Stimulated activated CD4-positive, alpha-beta T cell treated with anti-CD3 and anti-CD28 coated beads, TNF-alpha, amount 100 ng/mL, for 48 hours (primary cell): ENCODE data around the gene HELT.
"Not testable (repeated sequence)": the region's sequence is repeated elsewhere in the genome, so short reads cannot be mapped to it uniquely, and the experiment has no call there.

Source experiments
- DNase-seq, 3 donors: peaks; one replicate each; pipeline ENCODE4 v3.0.0-alpha.2; 2020; ENCODE audit warnings: low read depth in 3 of 3

Gene HELT, protein sequence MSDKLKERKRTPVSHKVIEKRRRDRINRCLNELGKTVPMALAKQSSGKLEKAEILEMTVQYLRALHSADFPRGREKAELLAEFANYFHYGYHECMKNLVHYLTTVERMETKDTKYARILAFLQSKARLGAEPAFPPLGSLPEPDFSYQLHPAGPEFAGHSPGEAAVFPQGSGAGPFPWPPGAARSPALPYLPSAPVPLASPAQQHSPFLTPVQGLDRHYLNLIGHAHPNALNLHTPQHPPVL

DNA sequence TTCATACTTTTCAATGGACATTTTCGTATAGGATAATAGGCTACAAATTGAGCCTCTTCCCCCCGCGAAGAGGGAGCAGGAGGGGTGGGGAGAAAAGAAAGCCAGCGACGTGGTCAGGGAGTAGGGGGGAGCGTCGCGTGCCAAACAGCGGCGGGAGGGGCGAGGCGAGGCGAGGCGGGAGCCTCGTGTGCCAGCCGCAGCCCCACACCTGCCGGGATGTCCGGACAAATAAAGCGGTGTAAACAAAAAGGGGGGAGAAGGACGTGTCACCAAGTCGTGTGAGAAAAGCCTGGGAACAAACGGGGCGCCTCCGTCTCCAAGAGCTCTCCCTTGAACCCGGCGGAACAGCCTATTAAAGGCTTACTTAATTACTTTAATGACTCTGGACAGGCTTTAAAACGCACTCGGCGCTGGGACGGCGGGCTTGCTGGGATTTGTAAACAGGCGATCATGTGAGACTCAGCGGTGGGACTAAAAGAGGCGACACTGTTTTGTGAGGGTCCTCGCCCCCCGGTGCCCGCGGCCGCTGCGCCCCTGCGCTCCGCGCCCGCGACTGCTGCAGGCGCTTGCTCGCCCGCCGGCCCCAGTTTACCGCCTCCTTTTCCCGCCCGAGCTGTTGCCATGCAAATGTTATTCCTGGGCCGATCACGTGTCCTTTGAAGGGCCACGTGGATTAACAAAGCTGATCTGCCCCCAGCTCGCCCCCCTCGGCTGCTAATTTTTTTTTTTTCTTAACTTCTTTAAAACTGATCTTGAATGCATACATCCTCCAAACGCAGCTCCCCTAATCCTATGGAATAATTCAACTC is at the start of gene HELT:
Gene HELT (plus strand): TSS at position 527 of the 809 bp plus-strand sequence. CDS start 439 bp downstream, outside the sequence.
- DNase-seq: no peak

DNA sequence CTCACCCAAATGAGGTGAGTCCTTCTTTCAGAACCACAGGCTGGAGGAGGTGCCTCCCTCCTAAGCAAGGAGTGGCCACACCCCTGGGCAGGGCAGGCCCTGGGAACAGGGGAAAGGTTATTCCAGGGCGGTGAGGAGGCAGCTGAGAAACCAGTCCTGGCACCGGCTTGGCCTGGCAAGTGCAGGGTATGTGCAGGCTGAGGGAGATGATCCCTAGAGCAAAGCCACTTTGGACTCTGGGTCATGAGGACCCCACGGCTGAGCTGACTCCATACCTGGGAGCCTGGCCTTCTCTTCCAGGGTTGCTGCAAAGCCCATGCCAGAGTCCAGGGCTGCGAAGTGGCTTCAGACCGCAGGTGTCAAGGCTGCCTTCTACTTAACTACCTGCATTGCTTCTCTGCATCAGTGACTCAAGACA is 49.5 kb upstream of the HELT start:
- DNase-seq: no peak

DNA sequence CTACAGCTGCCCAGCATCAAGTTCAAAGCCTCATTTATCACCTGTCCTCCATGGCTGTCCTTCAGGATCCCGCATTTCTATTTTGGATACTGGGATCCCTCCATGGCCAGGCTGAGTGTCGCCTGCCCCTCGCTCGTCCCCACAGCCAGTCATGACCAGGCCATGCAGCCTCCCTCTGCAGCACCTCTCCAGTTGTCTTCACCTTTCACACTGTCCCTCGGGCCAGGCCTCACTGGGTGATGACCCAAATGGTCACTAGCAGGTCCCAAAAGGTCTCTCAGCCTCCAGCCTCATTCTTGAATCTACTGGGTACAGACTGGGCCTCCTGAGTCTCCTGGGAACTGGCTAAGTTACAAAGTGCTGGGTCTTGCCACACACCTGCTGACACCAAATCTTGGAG is 48.7 kb upstream of the HELT start:
- no peak for DNase-seq

DNA sequence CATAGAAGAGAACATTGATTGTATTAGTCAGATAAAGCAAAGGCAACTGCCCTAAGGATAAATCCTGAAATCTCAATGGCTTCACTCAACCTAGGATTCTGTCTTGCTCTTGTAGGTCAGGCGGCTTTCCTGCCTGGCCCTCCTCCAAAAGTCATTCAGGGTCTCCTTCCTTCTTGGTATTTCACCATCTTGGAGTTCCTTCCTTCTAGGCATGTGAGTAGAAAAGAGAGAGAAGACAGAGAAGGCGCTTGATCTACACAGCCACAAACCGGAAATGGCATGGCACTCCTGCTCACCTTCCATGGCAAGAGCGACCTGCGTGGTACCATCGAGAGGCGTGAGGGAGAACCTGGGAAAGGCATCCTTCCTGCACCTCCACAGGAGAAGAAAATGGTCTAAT is 45.3 kb upstream of the HELT start:
- DNase-seq: no peak

DNA sequence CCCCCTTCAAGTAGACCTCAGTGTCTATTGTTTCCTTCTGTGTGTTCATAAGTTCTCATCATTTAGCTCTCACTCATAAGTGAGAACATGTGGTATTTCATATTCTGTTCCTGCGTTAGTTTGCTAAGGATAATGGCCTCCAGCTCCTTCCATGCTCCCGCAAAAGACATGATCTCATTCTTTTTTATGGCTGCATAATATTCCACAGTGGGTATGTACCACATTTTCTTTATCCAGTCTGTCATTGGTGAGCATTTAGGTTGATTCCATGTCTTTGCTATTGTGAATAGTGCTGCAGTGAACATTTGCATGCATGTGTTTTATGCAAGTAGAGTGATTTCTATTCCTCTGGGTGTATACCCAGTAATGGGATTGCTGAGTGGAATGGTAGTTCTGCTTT is 41.9 kb upstream of the HELT start:
- DNase-seq: not testable (repeated sequence)

DNA sequence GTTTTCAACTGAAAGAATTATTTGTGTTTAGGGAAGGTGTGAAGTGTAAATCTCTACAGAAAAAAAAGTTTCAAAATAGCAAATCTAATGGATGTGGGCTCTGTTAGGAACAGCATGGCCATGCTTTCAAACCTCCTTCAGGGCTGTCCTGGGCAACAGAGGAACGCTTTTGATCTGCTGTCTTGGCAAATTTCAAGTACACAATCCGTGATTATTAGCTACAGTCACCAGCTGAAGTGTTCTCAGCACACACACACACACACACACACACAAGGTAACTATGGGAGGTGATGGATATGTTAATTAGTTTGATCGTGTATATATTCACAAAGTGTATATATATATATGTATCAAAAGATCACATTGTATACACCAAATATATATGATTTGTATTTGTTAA is 40.5 kb upstream of the HELT start:
- DNase-seq: no peak

DNA sequence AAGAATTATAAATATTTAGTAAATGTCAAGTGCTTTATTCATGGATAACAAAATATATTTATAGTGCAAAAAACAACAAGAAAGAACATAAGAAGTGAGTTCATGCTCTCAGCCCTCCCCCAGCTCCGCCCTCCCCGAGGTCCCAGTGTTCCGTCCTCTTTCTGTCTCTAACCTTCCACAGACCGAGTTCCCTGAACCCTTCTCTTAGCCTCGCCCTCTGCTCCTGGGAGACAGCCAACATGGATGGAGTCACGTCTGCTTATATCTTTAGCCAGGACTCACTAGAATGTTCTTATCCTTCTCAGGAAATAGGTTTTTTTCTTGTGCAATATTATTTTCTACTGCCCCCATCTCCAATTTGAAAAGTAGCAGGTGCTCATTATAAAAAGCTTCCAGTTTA is 40.1 kb upstream of the HELT start:
- DNase-seq: no peak

DNA sequence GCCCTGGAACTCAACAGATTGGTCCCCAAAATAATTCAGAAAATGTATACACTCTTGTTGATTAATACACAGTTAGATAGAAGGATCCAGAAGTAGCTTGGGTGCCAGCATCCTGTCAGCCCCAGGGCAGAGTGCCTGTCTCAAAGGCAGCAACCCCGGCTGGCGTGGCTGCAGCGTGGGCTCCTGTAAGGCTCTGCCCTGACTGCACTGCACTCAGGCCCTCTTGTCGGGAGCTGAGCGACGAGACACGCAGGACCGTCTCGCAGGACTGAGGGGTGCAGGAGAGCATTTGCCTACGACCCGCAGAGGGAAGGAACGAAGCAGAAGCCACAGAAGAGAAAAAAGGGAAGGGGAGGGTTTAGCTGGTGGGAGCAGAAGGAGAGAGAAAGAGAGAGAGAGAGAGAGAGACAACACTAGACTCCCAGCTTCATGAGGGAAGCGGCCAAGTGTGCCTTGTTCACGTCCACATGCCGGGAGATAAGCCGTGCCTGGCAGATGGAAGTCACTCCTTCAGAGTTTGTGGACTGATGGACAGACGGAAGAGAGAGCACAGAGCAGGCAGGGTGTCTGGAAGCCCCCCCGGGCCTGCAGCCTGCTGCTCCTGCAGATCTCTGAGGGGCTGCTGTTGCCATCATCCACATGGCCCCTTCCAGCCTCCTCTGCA is 38.7 kb upstream of the HELT start:
- DNase-seq: no peak

DNA sequence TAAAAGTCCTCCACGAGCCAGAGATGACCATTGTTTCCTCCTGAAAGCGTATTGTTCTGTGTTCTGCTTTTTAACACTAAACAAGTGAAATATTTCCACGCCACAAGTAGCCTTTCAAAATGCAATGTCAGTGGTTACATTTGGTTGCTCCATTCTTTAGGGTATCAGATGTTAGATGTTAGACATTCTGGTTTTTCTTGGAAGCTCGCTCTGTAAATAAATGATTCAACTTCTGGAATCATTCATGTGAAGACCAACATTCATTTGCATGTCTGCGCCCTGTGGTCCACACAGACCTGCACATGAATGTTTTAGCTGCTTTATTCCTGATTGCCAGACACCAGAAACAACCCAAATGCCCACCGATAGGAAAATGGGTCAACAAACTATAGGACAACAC is 38.0 kb upstream of the HELT start:
- no peak for DNase-seq

DNA sequence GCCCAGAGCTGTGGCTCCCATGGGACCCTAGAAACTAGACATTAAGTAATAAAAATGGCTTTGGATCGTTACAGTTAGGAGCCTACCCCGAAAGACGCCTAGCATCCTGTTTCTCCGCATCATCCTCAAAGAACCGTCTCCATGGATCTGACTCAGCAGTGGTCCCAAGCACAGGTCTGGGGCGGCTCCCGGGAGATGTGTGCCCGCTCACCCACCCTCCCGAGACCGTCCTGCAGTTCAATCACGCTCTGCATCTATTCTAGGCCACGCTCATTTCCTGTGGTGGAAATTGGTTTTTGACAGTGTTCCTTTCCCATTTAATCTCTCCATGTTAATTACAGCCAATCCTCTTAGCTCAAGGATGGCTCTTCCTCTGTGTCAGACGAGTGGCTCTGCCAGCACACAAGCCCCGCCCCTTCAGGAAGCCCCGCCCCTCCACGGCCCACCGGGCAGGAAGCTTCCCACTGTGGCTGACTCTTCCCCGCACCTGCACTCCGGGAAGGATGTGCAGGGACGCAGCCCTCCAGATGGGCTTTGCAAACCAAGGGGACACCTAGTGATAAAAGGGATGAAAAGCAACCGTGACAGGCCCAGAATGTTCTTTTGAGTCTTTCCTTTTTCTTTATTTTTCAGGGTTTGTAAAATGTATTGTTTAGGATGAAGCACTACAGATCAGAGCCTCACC is 34.5 kb upstream of the HELT start:
- peak; percentile 36 to 55 (median 44) for DNase-seq

DNA sequence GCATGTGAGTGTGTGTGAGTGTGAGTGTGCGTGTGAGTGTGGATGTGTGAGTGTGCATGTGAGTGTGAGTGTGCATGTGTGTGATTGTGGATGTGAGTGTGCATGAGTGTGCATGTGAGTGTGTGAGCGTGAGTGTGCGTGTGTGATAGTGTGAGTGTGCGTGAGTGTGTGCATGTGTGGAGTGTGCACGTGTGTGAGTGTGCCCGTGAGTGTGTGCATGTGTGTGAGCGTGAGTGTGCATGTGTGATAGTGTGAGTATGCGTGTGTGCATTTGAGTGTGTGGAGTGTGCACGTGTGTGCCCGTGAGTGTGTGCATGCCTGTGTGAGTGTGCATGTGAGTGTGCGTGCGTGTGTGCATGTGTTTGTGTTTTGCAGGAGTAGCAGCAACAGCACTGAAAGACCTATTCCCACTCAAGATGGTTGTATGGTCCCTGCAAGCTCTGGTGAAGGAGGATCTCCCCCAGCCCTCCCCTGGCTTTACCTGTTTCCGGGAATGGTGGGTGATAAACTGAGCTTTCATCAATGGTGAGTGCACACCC is 30.7 kb upstream of the HELT start:
- DNase-seq: no peak

DNA sequence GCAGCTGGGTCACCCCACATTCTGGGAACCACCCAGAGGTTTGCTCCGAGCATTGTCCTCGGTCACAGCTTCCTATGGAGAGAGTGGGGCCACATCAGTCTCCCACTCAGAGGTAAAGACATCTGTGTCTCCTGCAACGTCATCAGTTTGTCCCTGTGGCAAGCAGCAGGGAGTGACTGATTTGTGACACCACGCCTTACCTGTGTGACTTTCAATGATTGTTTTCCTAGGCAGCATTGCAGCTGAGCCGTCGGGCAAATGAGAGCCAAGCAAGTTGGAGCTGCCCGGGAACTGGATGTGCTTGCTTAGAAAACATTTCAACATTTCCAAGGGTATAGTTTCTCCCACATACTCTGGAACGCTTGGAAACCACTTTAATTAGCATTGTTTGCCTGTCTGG is 29.7 kb upstream of the HELT start:
- DNase-seq: no peak

DNA sequence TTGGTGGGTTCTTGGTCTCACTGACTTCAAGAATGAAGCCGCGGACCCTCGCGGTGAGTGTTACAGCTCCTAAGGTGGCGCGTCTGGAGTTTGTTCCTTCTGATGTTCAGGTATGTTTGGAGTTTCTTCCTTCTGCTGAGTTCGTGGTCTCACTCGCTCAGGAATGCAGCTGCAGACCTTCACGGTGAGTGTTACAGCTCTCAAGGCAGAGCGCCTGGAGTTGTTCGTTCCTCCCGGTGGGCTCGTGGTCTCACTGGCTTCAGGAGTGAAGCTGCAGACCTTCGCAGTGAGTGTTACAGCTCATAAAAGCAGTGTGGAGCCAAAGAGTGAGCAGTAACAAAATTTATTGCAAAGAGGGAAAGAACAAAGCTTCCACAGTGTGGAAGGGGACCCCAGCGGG is 29.0 kb upstream of the HELT start:
- DNase-seq: not testable (repeated sequence)

DNA sequence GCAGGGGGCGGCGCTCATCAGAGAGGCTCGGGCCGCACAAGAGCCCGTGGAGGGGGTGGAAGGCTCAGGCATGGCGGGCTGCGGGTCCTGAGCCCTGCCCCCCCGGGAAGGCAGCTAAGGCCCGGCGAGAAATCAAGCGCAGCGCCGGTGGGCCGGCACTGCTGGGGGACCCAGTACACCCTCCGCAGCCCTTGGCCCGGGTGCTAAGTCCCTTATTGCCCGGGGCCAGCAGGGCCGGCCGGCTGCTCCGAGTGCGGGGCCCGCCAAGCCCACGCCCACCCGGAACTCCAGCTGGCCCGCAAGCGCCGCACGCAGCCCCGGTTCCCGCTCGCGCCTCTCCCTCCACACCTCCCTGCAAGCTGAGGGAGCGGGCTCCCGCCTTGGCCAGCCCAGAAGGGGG is 28.2 kb upstream of the HELT start:
- DNase-seq: not testable (repeated sequence)

DNA sequence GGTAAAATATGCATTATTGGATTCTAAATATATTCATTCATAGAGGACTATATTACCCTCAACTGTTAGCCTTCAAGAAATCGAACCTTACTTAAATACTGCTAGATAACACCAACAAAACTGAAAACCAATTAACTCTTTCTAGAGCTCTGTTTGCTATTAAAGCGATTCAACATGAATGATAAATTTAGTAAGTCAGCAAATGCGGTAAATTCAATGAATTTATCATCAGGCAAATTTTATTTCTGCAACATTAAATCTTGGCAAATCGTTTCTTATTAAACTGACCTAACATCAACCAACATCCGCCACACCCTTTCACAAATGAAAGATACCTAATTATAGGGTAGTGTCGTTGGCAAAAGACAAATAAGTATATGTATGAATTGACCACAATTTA is 26.4 kb upstream of the HELT start:
- no peak for DNase-seq

DNA sequence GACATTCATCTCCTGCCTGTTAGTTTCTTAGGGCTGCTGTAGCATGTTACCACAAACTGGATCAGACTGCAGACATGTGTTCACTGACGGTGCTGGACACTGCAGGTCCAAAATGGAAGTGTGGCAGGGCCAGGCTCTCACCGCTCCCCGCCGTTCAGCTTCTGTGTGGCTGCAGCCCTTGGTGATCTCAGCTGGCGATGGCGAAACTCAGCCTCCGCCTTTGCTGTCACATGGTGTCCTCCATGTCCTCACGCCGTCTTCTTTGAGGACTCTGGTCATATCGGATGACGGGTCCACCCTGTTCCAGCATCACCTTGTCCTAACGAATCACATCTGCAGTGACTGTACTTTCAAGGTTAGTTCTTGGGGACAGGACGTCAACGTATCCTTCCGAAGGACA is 25.9 kb upstream of the HELT start:
- no peak for DNase-seq

DNA sequence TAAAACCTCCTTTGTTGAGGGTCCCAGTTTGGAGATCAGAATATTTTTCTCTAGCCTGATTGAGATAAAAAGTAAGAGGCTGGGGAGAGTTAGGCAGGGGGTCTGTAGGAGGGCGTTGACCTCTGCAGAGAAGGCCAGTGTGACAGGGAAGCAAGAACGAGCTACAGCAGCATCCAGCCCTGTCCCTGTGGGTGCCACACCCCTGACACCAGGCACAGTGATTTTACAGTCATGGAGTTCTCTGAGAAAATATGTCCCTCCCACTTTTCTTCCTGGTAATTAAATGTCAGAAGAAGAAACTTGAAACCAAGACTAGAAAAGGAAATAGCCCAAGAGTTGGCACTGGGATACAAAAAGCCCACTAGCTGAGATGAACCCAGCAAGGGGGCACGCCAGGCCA is 25.0 kb upstream of the HELT start:
- DNase-seq: no peak

DNA sequence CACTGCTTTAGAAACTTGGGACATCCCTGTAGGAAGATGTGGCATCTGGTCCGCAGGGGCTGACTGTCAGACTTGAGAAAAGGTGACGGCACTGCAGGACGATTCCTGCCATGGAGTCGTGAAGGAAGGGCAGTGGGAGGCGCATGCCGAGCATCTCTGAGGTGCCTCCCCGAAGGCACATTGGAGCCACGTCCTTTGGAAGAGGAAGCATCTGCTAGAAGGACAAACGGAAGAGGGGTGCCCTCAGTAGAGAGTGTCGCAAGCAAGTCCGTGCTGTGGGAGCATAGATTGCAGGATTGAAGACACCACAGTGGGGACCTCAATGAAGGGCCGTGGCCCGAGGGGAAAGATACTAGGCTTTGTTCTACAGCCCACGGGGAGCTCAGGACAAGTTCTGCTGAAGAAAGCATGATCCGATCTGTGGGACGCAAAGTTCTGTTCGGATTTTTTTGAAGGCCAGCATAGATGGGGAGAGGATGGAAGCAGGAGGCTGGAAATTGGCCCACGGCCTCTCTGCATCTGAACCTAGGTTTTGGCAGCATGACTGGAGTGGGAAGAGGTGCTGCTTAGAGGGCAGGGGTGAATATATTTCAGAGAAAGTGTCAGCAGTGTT is 24.2 kb upstream of the HELT start:
- no peak for DNase-seq

DNA sequence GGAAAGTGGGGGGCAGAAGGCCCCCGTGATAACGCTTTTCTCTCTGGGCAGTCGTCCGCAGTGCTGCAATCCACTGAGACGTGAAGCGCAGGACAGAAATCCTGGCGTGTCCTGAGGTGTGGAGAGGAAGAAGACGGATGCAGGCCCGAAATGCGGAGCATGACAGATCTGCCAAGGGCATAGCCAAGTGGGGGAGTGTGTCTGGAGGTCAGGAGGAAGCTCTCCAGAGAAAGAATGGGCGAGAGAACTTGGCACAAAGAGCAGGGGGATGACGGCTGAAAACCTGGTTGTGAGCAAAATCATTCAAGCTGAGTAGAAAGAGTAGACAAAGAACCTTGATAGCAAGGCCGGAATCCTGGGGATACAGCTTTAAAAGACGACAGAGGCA is 23.7 kb upstream of the HELT start:
- DNase-seq: no peak

DNA sequence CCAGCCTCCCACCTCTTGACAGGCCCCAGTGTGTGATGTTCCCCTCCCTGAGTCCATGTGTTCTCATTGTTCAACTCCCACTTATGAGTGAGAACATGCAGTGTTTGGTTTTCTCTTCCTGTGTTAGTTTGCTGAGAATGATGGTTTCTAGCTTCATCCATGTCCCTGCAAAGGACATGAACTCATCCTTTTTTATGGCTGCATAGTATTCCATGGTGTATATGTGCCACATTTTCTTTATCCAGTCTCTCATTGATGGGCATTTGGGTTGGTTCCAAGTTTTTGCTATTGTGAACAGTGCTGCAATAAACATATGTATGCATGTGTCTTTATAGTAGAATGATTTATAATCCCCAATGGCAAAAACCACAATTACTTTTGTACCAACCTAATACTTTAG is 20.6 kb upstream of the HELT start:
- DNase-seq: not testable (repeated sequence)

DNA sequence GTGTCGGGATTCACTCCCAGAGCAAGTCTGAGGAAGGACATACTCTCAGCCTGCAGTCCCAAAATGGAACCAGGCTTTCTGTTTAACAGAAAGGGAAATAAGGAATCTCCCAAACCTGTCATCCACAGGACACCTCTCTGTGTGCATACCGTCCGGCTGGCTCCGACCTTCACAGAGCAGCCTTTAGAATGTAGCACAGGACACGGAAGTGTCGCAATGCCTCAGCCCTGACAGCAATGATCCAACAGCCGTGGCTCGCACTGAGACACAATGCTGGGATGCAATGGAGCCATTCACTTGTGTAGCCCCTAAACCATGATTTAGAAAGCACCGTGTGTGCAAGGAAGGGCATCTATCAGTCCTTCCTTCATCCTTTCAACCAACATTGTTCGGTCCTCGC is 15.5 kb upstream of the HELT start:
- no peak for DNase-seq
